Activated CD4-positive, alpha-beta T cell treated with anti-CD3 and anti-CD28 coated beads, Interleukin-2, amount 50 U/mL, for 16 hours (primary cell): ENCODE results near the gene FPR3.
"Not testable (repeated sequence)": the region's sequence is repeated elsewhere in the genome, so short reads cannot be mapped to it uniquely, and the experiment has no call there.

Experiments
- DNase-seq: peaks from one replicate; pipeline ENCODE4 v3.0.0-alpha.2; 2020

The FPR3 gene

DNA sequence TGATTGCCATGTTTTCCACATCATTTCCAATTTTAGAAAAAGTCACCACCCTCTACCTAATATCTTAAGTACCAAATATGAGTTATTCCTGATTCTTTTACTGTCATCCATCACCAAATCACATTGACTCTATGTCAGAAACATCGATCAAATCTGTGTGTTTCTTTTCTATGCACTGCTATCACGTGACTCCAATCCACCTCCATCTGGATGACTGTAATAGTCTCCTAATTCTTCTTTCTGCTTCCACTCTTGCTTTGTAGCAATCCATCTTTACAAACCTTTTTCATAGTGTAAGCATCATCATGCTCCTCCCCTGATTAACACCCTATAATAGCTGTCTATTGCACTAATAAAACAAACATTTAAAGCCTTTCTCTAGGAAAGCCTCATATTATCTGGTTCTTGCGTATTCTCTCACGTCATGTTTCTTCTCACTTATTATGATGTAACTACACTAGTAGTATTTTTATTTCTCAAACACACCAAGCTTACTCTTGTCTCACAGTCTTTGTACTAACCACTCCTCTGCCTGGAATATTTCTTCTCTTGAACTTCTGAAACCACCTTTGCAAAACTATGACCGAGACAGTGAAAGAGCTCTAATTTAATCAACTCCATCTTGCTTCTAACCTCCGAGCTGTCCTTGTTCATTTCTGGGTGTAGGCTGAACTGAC, 10.7 kb upstream of the FPR3 start:
- DNase-seq: no peak

DNA sequence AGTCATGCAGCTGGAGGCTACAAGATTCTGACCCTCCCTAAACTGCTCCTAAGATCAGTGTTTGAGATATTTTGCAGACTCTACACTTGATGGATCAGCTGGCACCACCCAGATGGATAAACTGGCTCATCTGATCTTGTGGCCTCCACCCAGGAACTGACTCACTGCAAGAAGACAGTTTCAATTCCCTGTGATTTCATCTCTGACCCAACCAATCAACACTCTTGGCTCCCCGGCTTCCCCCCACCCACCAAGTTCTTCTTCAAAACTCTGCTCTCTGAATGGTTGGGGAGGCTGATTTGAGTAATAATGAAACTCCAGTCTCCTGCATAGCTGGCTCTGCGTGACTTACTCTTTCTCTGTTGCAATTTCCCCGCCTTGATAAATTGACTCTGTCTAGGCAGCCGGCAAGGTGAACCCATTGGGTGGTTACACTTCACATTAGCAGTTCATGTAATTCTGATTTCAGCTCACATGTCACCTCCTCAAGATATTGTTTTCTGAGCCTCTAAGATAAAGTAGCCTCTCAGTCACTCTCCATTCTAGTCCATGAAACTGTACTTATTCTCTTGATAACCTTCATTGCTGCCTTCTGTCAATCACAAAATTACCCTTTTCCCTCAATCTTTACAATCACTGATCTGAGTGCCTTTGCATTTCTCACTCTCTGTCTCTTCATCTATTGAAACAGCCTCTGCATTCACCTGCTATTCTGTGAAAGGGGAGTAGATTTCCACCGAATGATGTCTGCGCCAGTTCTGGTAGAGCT, 9.9 kb upstream of the FPR3 start:
- DNase-seq: peak; percentile 55

DNA sequence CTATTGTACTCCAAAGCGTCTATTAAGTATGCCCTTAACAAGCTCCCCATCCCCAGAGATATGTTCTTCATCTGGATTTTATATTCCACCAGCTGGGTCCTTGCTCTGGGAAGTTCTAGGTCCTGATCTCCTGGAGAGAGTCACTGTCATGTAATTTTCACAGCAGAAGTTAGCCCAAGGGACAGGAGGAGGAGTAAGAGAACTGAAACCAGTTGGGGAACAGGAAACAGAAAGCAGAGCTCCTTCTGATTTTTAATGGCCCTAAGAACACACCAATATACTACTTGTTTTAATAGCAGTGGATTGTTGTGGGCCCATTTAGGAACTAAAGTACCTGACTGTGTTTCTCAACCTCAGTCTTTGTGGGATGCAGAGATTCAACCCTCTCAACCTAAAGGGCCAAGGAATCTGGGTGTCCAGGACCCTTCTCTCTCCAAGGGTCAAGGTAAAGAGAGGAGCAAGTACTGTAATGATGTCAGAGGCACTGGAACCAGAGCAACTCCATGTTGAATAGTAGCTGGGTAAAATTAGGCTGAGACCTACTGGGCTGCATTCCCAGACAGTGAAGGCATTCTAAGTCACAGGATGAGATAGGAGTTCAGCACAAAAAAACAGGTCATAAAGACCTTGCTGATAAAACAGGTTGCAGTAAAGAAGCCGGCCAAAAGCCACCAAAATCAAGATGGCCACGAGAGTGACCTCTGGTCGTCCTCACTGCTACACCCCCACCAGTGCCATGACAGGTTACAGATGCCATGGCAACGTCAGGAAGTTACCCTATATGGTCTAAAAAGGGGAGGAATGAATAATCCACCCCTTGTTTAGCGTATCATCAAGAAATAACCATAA, 8.1 kb upstream of the FPR3 start:
- DNase-seq: no peak

DNA sequence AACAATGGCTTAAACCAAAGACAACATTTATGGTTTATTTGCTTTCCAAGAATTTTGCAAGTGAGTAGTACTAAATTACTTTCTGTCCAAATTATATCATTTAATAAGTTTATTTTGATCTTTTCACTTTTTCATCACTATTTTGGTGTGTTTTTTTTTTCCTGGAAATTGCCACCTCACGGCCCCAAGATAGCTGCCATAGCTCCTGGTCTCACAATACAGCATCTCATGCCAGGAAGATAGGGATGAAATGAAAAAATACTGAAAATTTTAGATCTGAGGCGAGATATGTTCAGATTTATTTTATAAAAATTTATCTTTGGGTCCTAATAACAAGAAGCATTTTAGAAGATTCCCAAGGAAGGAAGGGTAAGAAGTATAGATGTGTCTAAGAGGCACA, 6.9 kb upstream of the FPR3 start:
- no peak for DNase-seq

DNA sequence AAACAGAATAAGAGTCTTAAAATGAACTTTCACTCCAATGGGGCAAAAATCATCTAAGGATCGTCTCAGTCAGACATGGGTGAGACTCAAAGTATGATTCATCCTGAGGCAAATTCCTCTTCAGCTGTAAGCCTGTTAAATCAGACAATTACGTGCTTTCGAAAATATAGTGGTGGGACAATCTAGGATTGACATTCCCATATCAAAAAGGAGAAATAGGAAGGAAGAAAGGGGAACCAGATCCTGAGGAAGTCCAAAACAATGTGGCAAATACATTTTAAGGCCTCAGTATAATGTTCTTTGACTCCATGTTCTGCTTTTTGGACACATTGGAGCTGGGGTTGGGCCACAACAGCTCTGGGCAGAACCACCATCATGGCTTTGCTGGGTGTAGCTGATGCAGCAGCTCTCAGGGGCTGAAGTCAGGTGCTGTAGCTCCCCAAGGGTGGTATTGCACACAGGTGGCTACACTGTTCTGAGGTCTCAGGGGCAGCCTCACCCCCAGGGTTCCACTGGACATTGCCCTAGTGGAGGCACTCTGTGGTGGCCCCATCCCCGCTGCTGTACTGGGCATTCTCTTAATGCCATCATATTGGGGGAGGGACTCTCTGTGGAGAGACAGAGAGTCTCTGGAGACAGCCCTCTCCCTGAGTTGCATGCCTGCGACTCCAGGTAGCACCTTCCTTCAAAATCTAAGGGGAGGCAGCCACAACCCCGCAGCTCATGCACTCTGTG, 5.7 kb upstream of the FPR3 start:
- no peak for DNase-seq

DNA sequence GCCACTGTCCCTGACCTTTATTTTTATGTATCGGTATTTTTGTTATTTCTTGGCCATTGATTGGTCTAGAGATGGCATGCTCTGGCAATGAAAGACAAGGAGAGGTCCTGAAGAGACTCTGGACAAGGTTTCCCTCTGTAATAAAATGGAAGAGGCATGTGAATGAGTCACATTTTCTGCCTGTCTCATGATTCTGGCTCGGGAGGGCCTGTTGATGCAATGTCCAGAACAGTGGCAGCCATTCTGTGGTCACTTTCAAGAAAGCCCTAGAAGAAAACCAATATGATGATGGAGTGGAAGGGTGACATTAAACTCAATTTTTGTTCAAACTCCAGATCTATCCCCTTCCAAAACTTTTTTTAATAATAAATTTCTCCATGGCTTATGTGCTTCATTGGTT, 2.0 kb upstream of the FPR3 start:
- no peak for DNase-seq

DNA sequence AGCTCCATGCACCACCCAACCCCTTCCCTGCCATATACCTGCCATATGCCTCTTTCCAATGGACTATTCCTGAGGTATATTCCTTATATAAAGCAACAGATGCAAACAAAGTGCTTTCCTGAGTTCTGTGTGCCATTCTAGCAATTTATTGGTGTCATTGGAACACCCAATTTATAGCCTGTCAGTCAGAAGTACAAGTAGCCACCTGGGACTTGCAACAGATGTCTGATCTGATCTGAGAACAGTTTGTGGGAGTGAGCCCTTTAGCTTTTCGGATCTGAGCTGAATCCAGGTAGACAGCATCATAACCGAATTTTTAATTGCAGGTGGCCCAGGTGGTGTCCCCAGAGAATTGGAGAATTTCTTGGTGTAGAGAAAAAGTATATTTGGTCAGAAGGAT, 963 bp upstream of the FPR3 start:
- DNase-seq: no peak

DNA sequence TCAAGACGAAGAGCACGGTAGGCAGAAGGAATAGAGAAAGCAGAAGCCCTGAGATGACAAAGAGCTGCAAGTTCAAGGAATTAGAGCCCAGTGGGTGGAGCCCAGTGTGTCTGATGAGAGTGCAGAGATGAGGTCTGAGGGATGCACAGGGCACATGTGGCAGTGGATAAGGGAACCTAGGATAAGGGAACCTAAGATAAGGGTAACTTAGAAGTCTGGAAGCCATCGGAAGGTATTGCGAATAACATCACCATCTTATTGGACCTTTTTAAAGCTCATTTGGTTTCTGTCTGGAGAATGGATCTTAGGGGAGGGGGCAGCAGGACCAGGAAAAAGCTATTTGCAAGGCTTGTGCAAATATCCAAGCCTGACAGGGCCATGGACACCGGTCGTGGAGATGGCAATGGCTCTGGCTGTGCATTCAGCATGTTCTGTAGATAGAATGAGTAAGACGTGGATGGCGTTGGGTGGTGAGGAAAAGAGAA, 1.3 kb downstream of the FPR3 start:
- DNase-seq: no peak

DNA sequence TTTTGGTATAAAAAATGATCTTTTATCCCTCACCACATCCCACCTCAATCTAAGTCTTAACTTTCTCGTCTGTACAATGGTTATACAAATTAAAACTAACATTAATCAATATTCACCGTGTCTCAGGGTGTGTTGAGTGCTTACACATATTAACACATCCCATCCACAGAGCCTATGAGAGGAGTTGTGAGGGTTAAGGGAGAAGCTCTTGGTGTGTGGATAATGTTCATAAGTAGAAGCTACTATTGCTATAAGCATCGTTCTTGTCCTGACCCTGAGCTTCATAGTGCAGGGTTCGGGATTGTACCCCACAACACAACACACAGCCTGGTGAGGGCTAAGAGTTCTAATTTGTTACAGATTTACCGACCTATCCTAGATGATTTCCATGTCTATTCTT, 2.5 kb downstream of the FPR3 start:
- no peak for DNase-seq

DNA sequence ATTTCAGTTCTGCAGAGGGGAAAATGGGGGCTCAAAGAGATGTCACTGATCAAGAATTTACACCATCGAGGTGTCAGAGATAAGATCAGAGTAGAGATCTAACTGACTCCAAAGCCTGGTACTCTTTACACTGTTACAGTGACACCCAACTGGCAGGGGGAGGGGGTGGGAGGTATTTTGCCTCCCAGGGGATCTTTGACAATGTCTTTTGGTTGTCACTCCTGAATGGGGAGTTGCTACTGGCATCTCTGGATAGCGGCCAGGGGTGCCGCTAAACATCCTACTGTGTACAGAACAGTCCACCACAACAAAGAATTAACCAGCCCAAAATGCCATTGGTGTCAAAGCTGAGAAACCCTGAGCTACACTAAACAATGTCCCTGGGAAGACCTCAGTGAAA, 3.1 kb downstream of the FPR3 start:
- DNase-seq: no peak

DNA sequence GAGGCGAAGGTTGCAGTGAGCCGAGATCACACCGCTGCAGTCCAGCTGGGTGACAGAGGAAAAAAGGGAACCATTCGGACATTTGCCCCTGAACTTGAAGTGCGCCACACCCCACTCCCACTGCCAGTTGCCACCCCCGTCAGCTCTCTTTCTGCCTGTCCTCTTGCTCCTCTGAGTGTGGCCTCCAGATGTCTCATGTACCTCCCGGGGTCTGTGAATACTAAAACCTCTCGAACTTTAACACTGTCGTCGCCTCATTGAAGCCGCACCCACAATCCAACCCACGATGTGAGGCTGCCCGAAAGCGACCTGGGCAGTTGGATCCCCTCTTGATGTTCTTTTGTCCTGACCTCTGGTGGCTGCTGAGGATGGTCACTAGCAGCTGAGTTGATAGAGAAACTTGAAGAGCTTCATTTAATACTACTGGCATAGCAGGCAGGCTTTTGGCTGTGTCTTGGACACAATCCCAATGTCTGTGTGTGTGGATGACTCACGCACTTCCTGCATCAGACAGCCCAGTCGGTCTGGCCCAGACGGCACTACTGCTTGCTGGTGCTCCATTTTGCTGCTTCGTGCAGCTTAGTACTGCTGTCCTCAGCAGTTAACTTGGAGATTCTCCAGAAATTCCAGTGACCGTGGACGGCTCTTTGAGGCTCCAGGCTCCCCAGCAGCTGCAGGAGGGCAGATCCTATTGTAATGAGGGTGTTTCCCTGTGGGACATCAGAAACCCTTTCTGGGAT, 4.2 kb downstream of the FPR3 start:
- no peak for DNase-seq

DNA sequence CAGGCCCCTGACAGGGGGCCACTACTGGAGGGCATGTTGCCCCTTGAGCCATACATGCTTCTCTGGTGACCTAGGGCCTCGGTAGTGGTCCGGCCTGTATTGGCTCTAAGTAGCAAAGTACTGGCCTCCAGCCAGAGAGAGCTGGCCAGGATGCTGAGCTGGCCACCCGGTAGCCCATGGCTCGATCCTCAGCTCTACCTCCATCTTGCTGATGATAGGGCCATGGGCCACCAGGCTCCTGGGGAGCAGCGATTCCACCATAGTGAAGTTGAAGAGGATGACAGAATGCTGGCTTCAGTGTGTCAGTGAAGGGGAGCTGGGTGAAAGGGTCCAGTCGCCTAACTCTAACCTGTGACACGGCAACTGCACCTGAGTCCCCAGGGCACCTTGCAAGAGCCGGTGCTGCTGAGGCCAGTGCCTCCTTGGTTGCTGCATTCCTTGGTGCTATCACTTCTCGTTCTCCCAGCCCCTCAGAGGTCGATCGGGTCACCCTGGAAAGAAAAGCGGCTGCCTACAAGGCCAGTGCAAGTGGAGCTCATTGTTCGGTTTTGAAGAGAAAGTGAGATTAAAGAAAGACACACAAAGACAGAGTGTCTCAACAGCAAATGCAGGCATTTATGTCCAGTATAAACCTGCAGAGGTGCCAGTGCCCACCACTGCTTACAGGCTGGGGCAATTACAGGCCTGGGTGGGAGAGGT, 5.0 kb downstream of the FPR3 start:
- no peak for DNase-seq

DNA sequence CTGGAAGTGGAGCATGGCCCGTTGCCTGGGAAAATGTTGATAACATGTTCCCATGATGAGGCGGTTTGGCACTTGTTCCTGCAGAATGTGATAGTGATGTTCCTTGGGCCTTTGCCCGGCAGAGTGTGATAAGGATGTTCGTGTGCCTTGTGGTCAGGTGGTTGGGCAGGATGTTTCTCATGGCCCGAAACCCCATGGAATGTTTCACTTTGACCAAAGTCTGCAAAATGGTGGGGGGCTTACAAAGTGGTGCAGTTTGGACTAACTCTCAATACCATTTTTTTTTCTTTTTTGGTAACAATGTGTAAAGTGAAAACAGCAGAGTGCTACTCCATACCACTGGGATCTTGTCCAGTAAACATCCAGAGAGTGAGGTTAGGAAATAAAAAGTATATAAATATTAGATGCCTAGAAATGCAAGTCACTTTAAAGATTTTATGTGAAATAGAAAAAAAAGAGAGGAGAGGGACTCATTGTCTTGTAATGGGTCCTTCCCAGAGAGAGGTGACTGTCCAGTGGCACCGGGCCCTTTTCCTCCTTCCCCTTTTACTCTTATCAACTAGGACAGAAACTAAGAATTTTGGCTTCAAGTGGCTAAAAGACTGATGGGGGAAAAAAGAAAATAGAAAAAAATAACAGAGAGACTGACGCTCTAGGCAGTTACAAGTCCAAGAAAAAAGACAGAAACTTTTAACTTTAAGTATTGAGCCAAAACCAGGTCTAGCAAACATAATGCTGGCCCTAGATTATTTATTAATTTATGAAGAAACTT, 5.7 kb downstream of the FPR3 start:
- no peak for DNase-seq

DNA sequence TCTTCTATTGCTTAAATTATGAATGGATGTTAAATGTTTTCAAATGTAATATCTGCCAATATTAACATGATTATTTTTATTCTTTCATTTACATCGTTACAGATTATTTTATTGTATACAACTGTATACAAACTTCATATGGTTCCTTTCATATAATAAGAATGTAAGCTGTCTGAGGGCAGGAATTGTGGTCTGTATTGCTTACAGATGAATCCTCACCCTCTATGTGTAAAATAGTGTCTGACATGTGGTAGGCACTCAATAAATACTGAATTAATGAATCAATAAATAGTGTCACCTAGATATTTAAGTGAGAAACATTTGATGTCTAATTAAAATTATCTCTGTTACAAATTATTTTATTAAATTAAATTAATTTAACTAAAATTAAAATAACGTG, 7.8 kb downstream of the FPR3 start:
- no peak for DNase-seq

DNA sequence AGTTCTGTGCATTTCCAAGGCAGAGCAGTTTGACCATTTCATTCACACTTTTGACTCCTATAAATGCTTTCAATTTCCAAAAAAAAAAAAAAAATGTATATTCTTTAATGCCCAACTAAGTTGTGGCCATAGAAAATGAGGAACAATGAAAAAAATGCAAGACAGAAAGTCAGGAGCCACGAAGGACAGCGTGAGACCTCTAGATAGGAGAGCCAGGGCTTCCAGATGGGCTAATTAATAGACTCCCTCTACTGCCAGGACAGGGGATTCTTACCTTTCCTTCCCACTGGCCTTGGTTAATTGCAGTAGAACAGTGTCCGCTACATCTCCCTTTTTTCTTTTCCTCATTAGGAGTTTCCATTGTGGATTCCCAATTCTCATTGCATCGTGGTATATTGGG, 8.6 kb downstream of the FPR3 start:
- DNase-seq: no peak

DNA sequence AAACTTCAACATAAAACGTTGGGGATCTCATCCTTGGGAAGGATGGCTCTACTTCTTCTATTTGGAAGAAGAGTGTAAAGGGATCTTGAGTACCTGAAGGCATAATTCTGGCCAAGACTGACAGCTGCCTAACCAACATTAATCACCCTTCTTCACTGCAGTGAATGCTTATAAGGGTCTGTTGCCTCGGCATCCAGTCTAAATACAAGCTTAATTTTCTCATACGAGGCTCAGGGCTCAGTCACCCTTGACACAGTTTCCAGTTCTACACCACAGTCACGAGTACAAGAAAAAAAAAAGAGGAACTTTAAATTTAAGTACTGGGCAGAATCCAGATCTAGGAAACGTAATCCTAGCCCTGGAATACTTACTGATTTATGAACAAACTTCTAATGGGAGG, 9.0 kb downstream of the FPR3 start:
- DNase-seq: no peak

DNA sequence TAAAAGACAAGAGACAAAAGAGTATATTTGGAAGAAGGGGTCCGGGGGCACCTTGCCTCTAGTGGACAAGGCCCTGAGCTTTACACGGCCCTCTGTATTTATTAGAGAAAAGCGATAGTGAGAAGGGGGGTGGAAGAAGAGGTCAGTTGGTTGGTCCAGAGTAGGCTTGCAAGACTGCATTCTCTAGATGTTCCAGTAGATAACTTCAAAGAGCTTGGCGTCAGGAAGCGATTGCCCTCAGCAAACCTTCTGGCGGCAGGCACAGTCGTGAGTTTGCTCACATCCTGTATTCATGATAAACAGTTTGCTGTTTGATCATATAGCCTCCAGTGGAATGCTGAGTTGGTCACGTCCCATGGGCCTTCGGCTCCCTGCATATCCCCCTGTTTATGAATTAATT, 9.8 kb downstream of the FPR3 start:
- not testable (repeated sequence) for DNase-seq

DNA sequence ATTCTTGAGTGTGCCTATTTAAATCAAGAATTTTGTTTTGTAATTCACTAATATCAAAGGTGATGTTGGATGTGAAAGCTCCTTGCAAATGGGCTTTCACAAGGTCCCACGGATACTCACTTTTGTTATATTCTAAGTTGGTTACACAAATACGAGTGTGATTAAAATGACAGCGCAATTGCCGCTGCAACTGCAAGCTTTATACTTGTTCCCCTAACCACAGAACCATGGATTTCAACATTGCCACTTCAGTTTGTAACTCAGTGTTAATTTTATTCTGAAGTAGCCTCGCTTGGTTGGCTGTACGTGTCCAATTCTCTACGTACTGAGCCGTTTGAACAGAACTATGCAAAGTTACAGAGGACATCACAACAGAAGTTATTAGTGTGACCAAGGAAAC, 10.4 kb downstream of the FPR3 start:
- not testable (repeated sequence) for DNase-seq

DNA sequence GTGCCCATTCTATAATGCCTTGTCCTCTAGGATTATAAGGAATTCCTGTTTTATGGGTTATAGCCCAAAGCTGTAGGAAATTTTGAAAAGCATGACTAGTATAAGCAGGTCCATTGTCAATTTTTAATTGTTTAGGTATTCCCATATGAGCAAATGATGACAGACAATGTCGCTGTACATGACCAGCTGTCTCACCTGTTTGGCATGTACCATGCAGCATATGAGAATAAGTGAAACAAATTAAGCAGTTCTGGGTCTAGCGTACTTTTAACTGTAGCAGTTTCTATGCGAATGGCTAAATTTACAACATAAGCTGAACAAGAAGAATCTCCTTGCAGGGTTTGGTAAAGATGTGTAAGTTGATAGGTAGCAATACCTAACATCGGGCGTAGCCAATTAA, 11.6 kb downstream of the FPR3 start:
- not testable (repeated sequence) for DNase-seq

DNA sequence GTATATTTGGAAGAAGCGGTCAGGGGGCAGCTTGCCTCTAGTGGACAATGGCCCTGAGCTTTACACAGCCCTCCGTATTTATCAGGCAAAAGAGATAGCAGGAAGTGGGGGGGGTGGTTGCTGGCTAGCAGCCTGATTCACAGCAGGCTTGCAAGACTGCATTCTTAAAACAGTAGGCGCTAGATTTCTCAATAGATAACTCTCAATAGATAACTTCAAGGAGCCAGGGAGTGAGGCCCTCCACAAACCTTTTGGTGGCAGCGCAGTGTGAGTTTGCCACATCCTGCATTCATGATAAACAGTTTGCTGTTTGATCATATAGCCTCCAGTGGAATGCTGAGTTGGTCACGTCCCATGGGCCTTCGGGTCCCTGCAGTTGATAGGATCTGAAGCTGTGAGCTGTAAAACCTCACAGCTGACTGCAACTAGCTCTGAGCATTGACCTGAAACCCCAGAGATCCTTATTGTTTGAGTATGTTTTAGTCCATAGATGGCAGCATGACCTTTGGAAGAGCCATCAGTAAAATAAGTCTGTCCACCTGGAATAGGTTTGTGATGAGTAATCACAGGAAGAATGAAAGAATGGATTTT, 12.2 kb downstream of the FPR3 start:
- DNase-seq: no peak
